Fibroblast of gingiva (primary cell): ENCODE data around the gene AFP.

Experiments used
- DNase-seq: peaks from one replicate; pipeline ENCODE4 v3.0.0-alpha.2; 2011; ENCODE audit warnings: low read depth

The AFP gene

DNA sequence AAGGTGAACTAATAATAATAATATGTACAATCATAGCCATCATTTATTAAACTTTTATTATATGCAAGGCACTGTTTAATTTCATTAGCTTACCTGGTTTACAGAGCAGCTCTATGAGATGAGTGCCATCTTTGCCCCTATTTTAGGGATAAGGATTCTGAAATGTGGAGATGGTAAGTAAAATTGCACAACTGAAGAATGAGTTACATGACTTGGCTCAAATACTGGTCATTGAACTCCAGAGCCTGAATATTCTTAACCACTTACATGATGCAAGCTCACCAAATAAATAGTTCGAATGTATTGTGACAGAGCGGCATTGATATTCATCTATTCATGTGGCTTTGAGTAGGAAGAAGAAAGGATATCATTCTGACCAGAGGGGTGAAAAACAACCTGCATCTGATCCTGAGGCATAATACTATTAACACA lies 20.2 kb upstream of the AFP start:
- DNase-seq: peak; percentile 25

DNA sequence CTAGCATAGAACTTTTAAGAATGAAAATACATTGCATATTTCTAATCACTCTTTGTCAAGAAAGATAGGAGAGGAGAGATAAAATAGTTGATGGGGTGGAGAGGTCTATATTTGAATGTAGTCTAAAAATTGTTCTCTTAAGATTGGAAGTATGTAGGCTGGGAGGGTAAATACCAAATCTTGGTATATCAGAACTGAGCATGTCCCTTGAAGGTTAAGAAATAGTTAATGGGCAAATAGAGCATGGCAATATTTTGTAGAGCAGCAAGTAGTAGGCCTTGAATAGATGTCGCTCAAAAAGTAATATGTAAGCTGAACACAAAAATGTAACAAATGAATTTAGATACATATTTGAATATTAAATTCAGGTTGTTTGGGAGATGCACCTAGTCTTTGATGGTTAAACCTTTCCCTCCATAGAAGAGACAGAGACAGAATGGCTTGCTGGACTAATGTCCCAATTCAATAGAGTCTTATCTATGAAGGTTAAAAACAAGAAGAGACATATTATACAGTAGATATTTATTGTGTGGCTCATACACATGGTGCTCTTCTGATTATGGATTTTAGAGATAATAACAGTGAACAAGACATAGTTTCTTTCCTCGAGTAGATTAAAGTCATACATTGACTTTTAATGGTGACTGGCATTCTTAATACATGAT lies 19.5 kb upstream of the AFP start:
- no peak for DNase-seq

DNA sequence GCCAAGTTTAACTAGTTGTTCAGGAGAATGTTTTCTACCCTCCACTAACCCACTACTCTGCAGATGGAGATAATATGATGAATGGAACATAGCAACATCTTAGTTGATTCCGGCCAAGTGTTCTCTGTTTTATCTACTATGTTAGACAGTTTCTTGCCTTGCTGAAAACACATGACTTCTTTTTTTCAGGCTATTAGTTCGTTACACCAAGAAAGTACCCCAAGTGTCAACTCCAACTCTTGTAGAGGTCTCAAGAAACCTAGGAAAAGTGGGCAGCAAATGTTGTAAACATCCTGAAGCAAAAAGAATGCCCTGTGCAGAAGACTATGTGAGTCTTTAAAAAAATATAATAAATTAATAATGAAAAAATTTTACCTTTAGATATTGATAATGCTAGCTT lies 18.7 kb upstream of the AFP start:
- no peak for DNase-seq

DNA sequence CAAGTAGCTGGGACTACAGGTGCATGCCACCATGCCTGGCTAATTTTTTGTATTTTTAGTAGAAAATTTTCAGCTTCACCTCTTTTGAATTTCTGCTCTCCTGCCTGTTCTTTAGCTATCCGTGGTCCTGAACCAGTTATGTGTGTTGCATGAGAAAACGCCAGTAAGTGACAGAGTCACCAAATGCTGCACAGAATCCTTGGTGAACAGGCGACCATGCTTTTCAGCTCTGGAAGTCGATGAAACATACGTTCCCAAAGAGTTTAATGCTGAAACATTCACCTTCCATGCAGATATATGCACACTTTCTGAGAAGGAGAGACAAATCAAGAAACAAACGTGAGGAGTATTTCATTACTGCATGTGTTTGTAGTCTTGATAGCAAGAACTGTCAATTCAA lies 18.0 kb upstream of the AFP start:
- DNase-seq: no peak

DNA sequence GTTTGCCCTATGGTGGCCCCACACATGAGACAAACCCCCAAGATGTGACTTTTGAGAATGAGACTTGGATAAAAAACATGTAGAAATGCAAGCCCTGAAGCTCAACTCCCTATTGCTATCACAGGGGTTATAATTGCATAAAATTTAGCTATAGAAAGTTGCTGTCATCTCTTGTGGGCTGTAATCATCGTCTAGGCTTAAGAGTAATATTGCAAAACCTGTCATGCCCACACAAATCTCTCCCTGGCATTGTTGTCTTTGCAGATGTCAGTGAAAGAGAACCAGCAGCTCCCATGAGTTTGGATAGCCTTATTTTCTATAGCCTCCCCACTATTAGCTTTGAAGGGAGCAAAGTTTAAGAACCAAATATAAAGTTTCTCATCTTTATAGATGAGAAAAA lies 17.3 kb upstream of the AFP start:
- no peak for DNase-seq

DNA sequence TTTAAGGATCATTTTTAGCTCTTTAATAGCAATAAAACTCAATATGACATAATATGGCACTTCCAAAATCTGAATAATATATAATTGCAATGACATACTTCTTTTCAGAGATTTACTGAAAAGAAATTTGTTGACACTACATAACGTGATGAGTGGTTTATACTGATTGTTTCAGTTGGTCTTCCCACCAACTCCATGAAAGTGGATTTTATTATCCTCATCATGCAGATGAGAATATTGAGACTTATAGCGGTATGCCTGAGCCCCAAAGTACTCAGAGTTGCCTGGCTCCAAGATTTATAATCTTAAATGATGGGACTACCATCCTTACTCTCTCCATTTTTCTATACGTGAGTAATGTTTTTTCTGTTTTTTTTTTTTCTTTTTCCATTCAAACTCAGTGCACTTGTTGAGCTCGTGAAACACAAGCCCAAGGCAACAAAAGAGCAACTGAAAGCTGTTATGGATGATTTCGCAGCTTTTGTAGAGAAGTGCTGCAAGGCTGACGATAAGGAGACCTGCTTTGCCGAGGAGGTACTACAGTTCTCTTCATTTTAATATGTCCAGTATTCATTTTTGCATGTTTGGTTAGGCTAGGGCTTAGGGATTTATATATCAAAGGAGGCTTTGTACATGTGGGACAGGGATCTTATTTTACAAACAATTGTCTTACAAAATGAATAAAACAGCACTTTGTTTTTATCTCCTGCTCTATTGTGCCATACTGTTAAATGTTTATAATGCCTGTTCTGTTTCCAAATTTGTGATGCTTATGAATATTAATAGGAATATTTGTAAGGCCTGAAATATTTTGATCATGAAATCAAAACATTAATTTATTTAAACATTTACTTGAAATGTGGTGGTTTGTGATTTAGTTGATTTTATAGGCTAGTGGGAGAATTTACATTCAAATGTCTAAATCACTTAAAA lies 16.6 kb upstream of the AFP start:
- no peak for DNase-seq

DNA sequence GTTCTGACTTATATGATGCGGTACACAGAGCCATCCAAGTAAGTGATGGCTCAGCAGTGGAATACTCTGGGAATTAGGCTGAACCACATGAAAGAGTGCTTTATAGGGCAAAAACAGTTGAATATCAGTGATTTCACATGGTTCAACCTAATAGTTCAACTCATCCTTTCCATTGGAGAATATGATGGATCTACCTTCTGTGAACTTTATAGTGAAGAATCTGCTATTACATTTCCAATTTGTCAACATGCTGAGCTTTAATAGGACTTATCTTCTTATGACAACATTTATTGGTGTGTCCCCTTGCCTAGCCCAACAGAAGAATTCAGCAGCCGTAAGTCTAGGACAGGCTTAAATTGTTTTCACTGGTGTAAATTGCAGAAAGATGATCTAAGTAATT lies 15.4 kb upstream of the AFP start:
- DNase-seq: no peak

DNA sequence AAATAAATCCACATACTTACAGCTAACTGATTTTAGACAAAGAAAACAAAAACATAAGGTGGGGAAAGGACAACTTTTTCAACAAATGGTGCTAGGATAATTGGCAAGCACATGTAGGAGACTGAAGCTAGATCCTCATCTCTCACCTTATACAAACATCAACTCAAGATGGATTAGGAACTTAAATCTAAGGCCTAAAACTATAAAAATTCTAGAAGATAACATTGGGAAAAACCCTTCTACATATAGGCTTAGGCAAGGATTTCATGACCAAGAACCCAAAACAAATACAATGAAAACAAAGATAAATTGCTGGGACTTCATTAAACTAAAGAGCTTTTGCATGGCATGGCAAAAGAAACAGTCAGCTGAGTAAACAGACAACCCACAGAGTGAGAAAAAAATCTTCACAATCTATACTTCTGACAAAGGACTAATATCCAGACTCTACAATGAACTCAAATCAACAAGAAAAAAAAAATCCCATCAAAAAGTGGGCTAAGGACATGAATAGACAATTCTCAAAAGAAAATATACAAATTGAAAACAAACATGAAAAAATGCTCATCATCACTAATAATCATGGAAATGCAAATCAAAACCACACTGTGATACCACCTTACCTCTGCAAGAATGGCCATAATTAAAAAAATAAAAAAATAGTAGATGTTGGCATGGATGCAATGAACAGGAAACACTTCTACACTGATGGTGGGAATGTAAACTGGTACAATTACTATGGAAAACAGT lies 14.1 kb upstream of the AFP start:
- no peak for DNase-seq

DNA sequence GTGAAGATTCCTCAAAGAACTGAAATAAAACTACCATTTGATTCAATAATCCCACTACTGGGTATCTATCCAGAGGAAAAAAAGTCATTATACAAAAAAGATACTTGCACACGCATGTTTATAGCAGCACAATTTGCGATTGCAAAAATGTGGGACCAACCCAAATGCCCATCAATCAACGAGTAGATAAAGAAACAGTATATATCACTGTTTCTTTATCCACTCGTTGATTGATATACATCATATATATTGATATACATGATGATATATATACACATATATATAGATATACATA lies 13.6 kb upstream of the AFP start:
- no peak for DNase-seq

DNA sequence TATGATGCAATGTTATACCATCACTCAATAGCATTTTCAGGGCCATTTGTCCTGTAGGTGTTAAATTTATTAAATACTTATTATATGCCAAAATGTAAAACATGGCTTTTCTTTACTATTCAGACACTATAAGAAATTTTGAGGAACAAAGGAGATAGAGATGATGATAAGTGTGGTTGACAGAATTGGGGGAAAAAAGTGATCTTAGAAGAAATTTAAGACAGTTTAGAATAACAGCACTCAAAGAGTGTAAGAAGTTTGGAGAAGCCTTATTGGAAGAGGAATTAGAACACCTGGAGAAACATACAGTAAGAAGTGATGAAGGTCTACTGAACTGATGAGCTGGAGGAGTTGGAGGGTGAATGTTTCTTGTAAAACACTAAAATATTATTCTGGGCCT lies 12.8 kb upstream of the AFP start:
- no peak for DNase-seq

DNA sequence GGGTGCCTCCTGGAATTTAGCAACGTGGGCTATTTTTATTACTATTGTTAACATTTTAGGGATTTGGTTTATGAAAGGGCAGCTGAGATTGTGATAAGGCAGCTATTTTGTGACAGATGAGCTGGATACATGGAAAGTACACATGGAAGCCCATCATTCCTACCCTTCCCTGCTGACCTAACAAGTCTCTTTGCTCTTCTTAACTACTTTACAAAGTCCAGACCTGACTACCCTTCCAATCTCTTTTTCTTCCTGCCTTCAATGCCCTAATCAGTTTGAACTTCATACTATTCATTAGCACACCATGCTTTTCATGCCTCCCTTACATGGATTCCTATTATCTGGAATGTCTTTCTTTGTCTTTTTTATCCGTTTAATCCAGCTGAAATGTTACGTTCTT lies 9.4 kb upstream of the AFP start:
- no peak for DNase-seq

DNA sequence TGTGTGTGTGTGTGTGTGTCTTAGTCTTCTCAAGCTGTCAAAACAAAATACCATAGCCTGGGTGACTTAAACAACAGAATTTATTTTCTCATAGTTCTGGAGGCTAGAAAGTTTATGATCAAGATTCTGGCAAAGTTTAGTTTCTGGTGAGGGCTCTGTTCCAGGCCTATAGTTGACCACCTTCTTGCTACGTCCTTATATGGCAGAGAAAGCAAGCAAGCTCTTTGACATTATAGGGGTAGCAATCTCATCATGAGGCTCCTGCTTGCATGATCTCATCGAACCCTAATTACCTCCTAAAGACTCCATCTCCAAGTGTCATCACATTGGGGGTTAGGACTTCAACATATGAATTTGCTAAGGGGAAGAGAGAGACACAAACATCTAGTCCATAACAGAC lies 6.9 kb upstream of the AFP start:
- no peak for DNase-seq

DNA sequence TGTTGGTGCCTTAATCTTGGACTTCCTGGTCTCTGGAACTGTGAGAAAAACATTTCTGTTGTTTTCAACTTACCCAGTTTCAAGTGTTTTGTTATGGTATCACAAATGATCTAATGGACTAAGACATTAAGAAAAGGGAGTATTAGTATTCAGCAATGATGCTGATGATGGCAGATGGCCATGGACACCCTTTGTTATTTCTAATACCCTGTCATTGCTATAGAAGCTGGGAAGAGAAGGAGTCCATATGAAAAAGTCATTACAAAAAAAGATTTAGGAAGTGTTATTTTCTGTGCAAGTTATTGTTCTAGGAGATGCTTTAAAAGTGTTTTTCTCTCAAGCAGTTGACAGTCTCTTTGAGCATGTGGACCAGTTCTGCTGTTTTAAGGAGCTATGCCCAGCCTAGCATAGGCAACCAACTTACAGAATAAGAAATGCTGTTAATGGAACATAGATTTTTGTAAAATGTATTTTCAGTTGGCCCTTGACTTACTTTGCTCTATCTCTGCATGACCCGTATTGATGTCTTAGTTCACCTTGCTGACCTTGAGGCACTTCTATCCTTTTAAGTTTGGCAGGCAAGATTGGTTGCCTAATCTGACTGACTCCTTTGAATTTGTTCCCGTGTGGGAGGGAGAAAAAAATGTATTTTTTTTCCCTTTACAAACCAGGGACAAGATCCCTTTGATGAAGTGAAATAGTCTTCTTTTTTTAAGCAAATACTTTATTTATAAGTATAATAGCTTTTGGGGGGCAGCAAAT lies 6.0 kb upstream of the AFP start:
- DNase-seq: no peak

DNA sequence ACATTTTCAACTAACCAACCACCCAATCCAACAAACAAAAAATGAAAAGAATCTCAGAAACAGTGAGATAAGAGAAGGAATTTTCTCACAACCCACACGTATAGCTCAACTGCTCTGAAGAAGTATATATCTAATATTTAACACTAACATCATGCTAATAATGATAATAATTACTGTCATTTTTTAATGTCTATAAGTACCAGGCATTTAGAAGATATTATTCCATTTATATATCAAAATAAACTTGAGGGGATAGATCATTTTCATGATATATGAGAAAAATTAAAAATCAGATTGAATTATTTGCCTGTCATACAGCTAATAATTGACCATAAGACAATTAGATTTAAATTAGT lies 4.2 kb upstream of the AFP start:
- DNase-seq: no peak

DNA sequence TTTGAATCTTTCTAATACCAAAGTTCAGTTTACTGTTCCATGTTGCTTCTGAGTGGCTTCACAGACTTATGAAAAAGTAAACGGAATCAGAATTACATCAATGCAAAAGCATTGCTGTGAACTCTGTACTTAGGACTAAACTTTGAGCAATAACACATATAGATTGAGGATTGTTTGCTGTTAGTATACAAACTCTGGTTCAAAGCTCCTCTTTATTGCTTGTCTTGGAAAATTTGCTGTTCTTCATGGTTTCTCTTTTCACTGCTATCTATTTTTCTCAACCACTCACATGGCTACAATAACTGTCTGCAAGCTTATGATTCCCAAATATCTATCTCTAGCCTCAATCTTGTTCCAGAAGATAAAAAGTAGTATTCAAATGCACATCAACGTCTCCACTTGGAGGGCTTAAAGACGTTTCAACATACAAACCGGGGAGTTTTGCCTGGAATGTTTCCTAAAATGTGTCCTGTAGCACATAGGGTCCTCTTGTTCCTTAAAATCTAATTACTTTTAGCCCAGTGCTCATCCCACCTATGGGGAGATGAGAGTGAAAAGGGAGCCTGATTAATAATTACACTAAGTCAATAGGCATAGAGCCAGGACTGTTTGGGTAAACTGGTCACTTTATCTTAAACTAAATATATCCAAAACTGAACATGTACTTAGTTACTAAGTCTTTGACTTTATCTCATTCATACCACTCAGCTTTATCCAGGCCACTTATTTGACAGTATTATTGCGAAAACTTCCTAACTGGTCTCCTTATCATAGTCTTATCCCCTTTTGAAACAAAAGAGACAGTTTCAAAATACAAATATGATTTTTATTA lies 3.6 kb upstream of the AFP start:
- DNase-seq: no peak

DNA sequence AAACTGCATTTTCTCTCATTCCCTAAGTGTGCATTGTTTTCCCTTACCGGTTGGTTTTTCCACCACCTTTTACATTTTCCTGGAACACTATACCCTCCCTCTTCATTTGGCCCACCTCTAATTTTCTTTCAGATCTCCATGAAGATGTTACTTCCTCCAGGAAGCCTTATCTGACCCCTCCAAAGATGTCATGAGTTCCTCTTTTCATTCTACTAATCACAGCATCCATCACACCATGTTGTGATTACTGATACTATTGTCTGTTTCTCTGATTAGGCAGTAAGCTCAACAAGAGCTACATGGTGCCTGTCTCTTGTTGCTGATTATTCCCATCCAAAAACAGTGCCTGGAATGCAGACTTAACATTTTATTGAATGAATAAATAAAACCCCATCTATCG lies 2.9 kb upstream of the AFP start:
- no peak for DNase-seq

DNA sequence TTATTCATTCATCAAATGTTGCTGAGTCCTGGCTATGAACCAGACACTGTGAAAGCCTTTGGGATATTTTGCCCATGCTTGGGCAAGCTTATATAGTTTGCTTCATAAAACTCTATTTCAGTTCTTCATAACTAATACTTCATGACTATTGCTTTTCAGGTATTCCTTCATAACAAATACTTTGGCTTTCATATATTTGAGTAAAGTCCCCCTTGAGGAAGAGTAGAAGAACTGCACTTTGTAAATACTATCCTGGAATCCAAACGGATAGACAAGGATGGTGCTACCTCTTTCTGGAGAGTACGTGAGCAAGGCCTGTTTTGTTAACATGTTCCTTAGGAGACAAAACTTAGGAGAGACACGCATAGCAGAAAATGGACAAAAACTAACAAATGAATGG lies 1.7 kb upstream of the AFP start:
- no peak for DNase-seq

DNA sequence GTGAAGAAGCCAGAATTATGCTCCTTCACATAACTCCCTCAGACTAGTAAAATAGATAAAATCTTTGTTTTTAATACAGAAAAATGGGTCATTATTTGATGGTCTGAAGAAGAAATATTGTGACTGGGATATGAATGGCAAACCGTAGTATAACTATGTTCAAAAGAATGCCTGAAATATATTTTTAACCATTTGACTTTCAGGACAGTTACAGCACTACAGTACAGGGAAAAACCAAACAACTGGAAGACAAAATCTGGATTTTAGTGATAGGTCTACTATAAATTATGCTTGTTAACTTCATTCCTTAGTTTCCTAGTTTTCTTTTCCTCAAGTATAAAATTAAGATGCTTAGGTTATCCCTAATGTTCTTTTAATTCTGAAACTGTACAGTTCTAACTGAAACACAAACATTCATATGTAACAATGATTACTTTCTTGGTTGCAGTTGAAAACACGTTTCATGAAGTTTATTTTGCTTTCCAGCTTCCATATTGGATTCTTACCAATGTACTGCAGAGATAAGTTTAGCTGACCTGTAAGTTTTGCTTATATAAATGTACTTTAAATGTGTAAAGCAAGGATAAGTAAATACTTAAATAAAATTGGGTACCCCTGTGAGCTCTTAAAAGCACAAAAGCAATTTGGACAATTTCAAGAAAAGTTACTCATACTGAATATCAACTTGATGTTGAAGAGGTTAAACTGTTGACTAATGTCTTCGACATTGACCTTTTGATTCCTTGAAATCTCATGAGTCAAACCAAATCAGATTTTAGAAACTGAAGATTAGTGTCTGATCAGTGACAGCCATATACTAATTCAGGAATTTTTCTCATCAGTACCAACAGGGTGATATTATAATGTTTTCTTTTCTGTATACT lies 895 bp downstream of the AFP start:
- no peak for DNase-seq

DNA sequence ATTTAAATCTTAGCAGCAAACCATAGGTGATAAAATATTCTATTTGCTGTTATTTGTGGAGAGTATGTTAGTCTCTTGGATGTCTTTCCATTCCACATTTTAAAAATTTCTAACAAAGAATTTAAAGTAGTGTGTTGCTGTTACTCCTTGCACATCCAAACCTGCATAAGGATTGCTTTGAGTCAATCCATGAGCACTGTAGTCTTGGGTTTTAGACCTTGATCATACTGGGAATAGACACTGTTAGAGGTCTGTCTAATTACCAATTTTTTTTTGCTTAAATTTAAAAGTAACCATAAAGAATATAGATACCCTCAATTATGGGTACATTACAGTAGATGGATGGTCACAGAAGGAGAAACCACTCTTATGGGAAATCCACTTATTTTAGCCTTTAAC lies 1.5 kb downstream of the AFP start:
- no peak for DNase-seq

DNA sequence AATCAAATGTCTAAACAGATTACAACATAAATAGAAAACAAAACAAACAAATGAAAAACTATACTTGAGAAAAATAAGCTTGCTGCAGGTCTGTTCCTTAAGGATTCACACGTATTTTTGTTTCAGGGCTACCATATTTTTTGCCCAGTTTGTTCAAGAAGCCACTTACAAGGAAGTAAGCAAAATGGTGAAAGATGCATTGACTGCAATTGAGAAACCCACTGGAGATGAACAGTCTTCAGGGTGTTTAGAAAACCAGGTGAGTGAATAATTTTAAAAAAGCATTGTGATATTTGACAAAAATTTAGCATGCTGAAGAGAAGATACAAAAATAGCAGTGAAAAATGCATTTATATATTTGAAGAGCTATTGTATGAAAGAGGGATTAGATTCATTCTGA lies 2.0 kb downstream of the AFP start:
- DNase-seq: no peak
